Activated T-helper 2 cell treated with anti-CD3 and anti-CD28 coated beads, Interferon-gamma antibody, Interleukin-2, Interleukin-4, amounts not matched to agents 10 μg/mL and 5 μg/mL and 100 μg/mL, durations not matched to agents 14 hours and 24 hours and 36 hours (primary cell): ENCODE results near the gene CENPH. TPM values are rescaled to one million over a fixed set of nuclear protein-coding genes. Genes with fewer than 3 reads are reported as not detected.
"Not testable (repeated sequence)": the region's sequence is repeated elsewhere in the genome, so short reads cannot be mapped to it uniquely, and the experiment has no call there.

Experiments
- DNase-seq: peaks from one replicate; pipeline ENCODE4 v3.0.0; 2021; ENCODE audit warnings: low spot score
- H3K27ac Mint-ChIP-seq: one replicate; pipeline ENCODE4 v1.8.0; 2021; ENCODE audit warnings: mixed read lengths
- H3K27me3 Mint-ChIP-seq: one replicate; pipeline ENCODE4 v1.8.0; 2021; ENCODE audit warnings: low read depth, mixed read lengths
- H3K36me3 Mint-ChIP-seq: one replicate; pipeline ENCODE4 v1.8.0; 2021; ENCODE audit warnings: low read depth, mixed read lengths
- H3K4me1 Mint-ChIP-seq: one replicate; pipeline ENCODE4 v1.8.0; 2021; ENCODE audit warnings: low read depth, mixed read lengths
- H3K4me3 Mint-ChIP-seq: one replicate; pipeline ENCODE4 v1.8.0; 2021; ENCODE audit warnings: low read depth, mild to moderate bottlenecking, moderate library complexity, mixed read lengths
- H3K9me3 Mint-ChIP-seq: one replicate; pipeline ENCODE4 v1.8.0; 2021; ENCODE audit warnings: mixed read lengths
- intact Hi-C: fragments of 100-400 bp; cut with micrococcal nuclease; formaldehyde crosslinking; loops from one replicate; pipeline ENCODE4 v1.15.1; 2023
- total RNA-seq: library from RNA; stranded (reverse); gene quantifications from 2 replicates; pipeline ENCODE4 v1.2.3, GENCODE V29; 2022

The CENPH gene
- total RNA-seq: 35.3 and 37.0 TPM in 2 replicates

GRCh38 chr5:69189162-69190086, at the start of gene CENPH:
TSS of gene CENPH (plus strand) at chr5:69189583. CDS start at chr5:69189635, 52 bp downstream.
- Mint-ChIP-seq H3K27me3 (no peaks in the 10 kb centered on the region), H3K4me1 (peaks cover 13% of the 10 kb centered on the region)

GRCh38 chr5:69140239-69140638, 49.1 kb upstream of the CENPH start:
- intact Hi-C loops, DNase-seq, H3K36me3 Mint-ChIP-seq, H3K27ac Mint-ChIP-seq, H3K27me3 Mint-ChIP-seq, H3K4me3 Mint-ChIP-seq, H3K4me1 Mint-ChIP-seq: not testable (repeated sequence)
- H3K9me3 Mint-ChIP-seq: peaks cover 15% of the 10 kb centered on the region

More at GRCh38 chr5:69189162-69190086, at the start of gene CENPH:
- H3K36me3 Mint-ChIP-seq: peaks cover 10% of the 10 kb centered on the region
- peak; percentile 93 for DNase-seq
- peak within 1 kb of the TSS; percentile 92 for H3K4me3 Mint-ChIP-seq
- intact Hi-C loops: loop anchor here (1.0 to 5.0 kb wide), 6 partner anchors 22 to 972 kb away; partner anchors contain the start of genes CCDC125, CCNB1, CDK7 and PIK3R1
- peak within 1 kb of the TSS; percentile 97 for H3K27ac Mint-ChIP-seq
- no peaks in the 10 kb centered on the region for H3K9me3 Mint-ChIP-seq

- Mint-ChIP-seq H3K4me3 (no peak overlapping the region), H3K27me3 (no peaks in the 10 kb centered on the region), H3K4me1 (peaks cover 3% of the 10 kb centered on the region), H3K36me3 (no peaks in the 10 kb centered on the region), H3K9me3 (peaks cover 15% of the 10 kb centered on the region), H3K27ac (no peak overlapping the region)
- no peak for DNase-seq
- intact Hi-C loops: no loop called here
Measured at GRCh38 chr5:69140827-69141226, 48.6 kb upstream of the CENPH start.

GRCh38 chr5:69148576-69148975, 40.8 kb upstream of the CENPH start:
- H3K27ac Mint-ChIP-seq, H3K27me3 Mint-ChIP-seq, H3K9me3 Mint-ChIP-seq, DNase-seq, intact Hi-C loops, H3K4me1 Mint-ChIP-seq, H3K36me3 Mint-ChIP-seq, H3K4me3 Mint-ChIP-seq: not testable (repeated sequence)

GRCh38 chr5:69148981-69149675, 40.3 kb upstream of the CENPH start:
- Mint-ChIP-seq H3K4me3 (no peak overlapping the region), H3K36me3 (no peaks in the 10 kb centered on the region), H3K4me1 (no peaks in the 10 kb centered on the region), H3K9me3 (no peaks in the 10 kb centered on the region), H3K27ac (no peak overlapping the region), H3K27me3 (no peaks in the 10 kb centered on the region)
- no peak for DNase-seq
- intact Hi-C loops: no loop called here

- H3K27me3 Mint-ChIP-seq: no peaks in the 10 kb centered on the region
- H3K4me3 Mint-ChIP-seq: no peak overlapping the region
- no peaks in the 10 kb centered on the region for H3K9me3 Mint-ChIP-seq
- H3K36me3 Mint-ChIP-seq: no peaks in the 10 kb centered on the region
- no peaks in the 10 kb centered on the region for H3K4me1 Mint-ChIP-seq
- DNase-seq: no peak
- intact Hi-C loops: no loop called here
- H3K27ac Mint-ChIP-seq: no peak overlapping the region
Measured at GRCh38 chr5:69149676-69150010, 39.7 kb upstream of the CENPH start.

GRCh38 chr5:69152731-69153130, 36.7 kb upstream of the CENPH start:
- Mint-ChIP-seq H3K36me3 (no peaks in the 10 kb centered on the region), H3K27me3 (no peaks in the 10 kb centered on the region), H3K4me3 (no peak overlapping the region), H3K9me3 (no peaks in the 10 kb centered on the region), H3K27ac (no peak overlapping the region), H3K4me1 (no peaks in the 10 kb centered on the region)
- intact Hi-C loops: no loop called here
- no peak for DNase-seq

GRCh38 chr5:69156456-69156855, 32.9 kb upstream of the CENPH start:
- Mint-ChIP-seq H3K9me3 (no peaks in the 10 kb centered on the region), H3K4me3 (no peak overlapping the region), H3K4me1 (no peaks in the 10 kb centered on the region), H3K27me3 (no peaks in the 10 kb centered on the region), H3K27ac (no peak overlapping the region), H3K36me3 (no peaks in the 10 kb centered on the region)
- no peak for DNase-seq
- intact Hi-C loops: no loop called here

- no peak for DNase-seq
- intact Hi-C loops: no loop called here
- no peak overlapping the region for H3K4me3 Mint-ChIP-seq
- no peaks in the 10 kb centered on the region for H3K36me3 Mint-ChIP-seq
- H3K9me3 Mint-ChIP-seq: no peaks in the 10 kb centered on the region
- no peaks in the 10 kb centered on the region for H3K4me1 Mint-ChIP-seq
- no peak overlapping the region for H3K27ac Mint-ChIP-seq
- no peaks in the 10 kb centered on the region for H3K27me3 Mint-ChIP-seq
Measured at GRCh38 chr5:69158039-69158438, 31.3 kb upstream of the CENPH start.

- intact Hi-C loops: loop anchor here (10.0 kb wide), 1 partner anchor 946 kb away; the partner anchor contains the start of gene PIK3R1
- Mint-ChIP-seq H3K36me3 (no peaks in the 10 kb centered on the region), H3K4me3 (no peak overlapping the region), H3K27me3 (no peaks in the 10 kb centered on the region), H3K27ac (no peak overlapping the region), H3K4me1 (peaks cover under 1% of the 10 kb centered on the region), H3K9me3 (no peaks in the 10 kb centered on the region)
- no peak for DNase-seq
Measured at GRCh38 chr5:69160651-69161050, 28.7 kb upstream of the CENPH start.

GRCh38 chr5:69166686-69167492, 22.5 kb upstream of the CENPH start, which contains the start of gene CCNB1:
TSS of gene CCNB1 (plus strand) at chr5:69167150. CDS start at chr5:69167263, 113 bp downstream.
- H3K9me3 Mint-ChIP-seq: peaks cover 3% of the 10 kb centered on the region
- peak; percentile 99 for DNase-seq
- peaks cover 32% of the 10 kb centered on the region for H3K4me1 Mint-ChIP-seq
- H3K4me3 Mint-ChIP-seq: peak within 1 kb of the TSS; percentile 94
- intact Hi-C loops: loop anchor here (1.0 to 10.0 kb wide), 6 partner anchors 22 to 952 kb away; partner anchors contain the start of genes AK6, CCDC125, CENPH and PIK3R1
- H3K27me3 Mint-ChIP-seq: no peaks in the 10 kb centered on the region
- peak within 1 kb of the TSS; percentile 69 for H3K27ac Mint-ChIP-seq
- H3K36me3 Mint-ChIP-seq: peaks cover 47% of the 10 kb centered on the region

GRCh38 chr5:69167493-69167855, 21.9 kb upstream of the CENPH start:
- intact Hi-C loops: loop anchor here (1.0 to 10.0 kb wide), 6 partner anchors 22 to 953 kb away; partner anchors contain the start of genes AK6, CCDC125, CENPH and PIK3R1
- peak overlapping the region; percentile 94 for H3K4me3 Mint-ChIP-seq
- H3K36me3 Mint-ChIP-seq: peaks cover 51% of the 10 kb centered on the region
- no peak for DNase-seq
- H3K9me3 Mint-ChIP-seq: peaks cover 3% of the 10 kb centered on the region
- peaks cover 34% of the 10 kb centered on the region for H3K4me1 Mint-ChIP-seq
- peak overlapping the region; percentile 69 for H3K27ac Mint-ChIP-seq
- H3K27me3 Mint-ChIP-seq: no peaks in the 10 kb centered on the region
